RWPE2 (cell line): ENCODE results near the gene TUBGCP3.

Experiments
- ATAC-seq: fragments of 200-7000 bp; cut with Tn5 transposase; 3 replicates; pipeline ENCODE4 v1.9.1; 2021; ENCODE audit warnings: low read depth
- DNase-seq: peaks from one replicate; pipeline ENCODE4 v3.0.0-alpha.2; 2020; ENCODE audit warnings: low spot score
- H3K27ac ChIP-seq: fragments of 450-650 bp; 2 replicates; pipeline ENCODE4 v1.5.1; 2017; ENCODE audit warnings: mild to moderate bottlenecking; ENCODE audit not compliant: poor library complexity, severe bottlenecking
- H3K27me3 ChIP-seq: fragments of 250-450 bp; sonication (Bioruptor Pico); 2 replicates; pipeline ENCODE4 v1.5.1; 2021; ENCODE audit warnings: mild to moderate bottlenecking, moderate library complexity; ENCODE audit not compliant: insufficient read depth, poor library complexity, severe bottlenecking
- H3K36me3 ChIP-seq: fragments of 250-450 bp; sonication (Bioruptor Pico); 2 replicates; pipeline ENCODE4 v1.5.1; 2020; ENCODE audit warnings: low read depth, mild to moderate bottlenecking, moderate library complexity
- H3K4me1 ChIP-seq: fragments of 250-450 bp; sonication (Bioruptor Pico); 2 replicates; pipeline ENCODE4 v1.5.1; 2021; ENCODE audit warnings: mild to moderate bottlenecking, moderate library complexity; ENCODE audit not compliant: insufficient read depth, poor library complexity, severe bottlenecking
- H3K4me3 ChIP-seq: fragments of 250-450 bp; sonication (Bioruptor Pico); 2 replicates; pipeline ENCODE4 v1.5.1; 2021; ENCODE audit warnings: mild to moderate bottlenecking, moderate library complexity; ENCODE audit not compliant: severe bottlenecking
- H3K9me3 ChIP-seq: fragments of 250-450 bp; sonication (Bioruptor Pico); 2 replicates; pipeline ENCODE4 v1.5.1; 2021; ENCODE audit warnings: mild to moderate bottlenecking, moderate library complexity; ENCODE audit not compliant: severe bottlenecking
- TF ChIP-seq, protein P1 (sequence below): fragments of 450-650 bp; IDR thresholded peaks from one replicate; pipeline ENCODE4 v1.5.1; 2017; ENCODE audit warnings: mild to moderate bottlenecking, moderate library complexity; ENCODE audit not compliant: poor library complexity, severe bottlenecking

The TUBGCP3 gene

GRCh38 chr13:112481458-112481857 is 106.5 kb downstream of the TUBGCP3 start:
- ATAC-seq: no peak
- H3K9me3 ChIP-seq: no peaks in the 10 kb centered on the region
- TF ChIP-seq, protein P1, sequence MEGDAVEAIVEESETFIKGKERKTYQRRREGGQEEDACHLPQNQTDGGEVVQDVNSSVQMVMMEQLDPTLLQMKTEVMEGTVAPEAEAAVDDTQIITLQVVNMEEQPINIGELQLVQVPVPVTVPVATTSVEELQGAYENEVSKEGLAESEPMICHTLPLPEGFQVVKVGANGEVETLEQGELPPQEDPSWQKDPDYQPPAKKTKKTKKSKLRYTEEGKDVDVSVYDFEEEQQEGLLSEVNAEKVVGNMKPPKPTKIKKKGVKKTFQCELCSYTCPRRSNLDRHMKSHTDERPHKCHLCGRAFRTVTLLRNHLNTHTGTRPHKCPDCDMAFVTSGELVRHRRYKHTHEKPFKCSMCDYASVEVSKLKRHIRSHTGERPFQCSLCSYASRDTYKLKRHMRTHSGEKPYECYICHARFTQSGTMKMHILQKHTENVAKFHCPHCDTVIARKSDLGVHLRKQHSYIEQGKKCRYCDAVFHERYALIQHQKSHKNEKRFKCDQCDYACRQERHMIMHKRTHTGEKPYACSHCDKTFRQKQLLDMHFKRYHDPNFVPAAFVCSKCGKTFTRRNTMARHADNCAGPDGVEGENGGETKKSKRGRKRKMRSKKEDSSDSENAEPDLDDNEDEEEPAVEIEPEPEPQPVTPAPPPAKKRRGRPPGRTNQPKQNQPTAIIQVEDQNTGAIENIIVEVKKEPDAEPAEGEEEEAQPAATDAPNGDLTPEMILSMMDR: no peak
- H3K4me3 ChIP-seq: no peak overlapping the region
- no peaks in the 10 kb centered on the region for H3K27me3 ChIP-seq
- H3K4me1 ChIP-seq: no peaks in the 10 kb centered on the region
- peaks cover 8% of the 10 kb centered on the region for H3K36me3 ChIP-seq
- no peak overlapping the region for H3K27ac ChIP-seq
- DNase-seq: no peak

DNA sequence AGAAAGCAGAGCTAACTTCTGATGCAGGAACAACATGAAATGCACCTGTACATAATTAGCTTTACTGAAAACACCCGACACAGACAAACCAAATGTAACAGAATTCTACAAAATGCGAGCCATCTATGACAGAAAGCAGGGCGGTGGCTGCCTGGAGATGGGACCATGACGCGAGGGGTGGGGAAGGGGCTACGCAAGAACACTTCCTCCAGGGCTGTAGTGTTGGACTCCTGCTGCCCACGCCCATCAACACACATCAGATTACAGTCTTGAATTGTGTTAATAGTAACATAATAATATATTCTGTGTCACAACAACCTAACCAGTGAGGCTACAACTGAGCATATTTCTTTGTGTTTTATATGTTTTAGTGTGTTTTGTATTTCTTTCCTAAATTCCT is 108.6 kb downstream of the TUBGCP3 start:
- ATAC-seq (no peak), DNase-seq (no peak)
- H3K27ac ChIP-seq: no peak overlapping the region
- H3K4me3 ChIP-seq: no peak overlapping the region
- no peaks in the 10 kb centered on the region for H3K4me1 ChIP-seq
- no peaks in the 10 kb centered on the region for H3K36me3 ChIP-seq
- TF ChIP-seq, protein P1: no peak
- H3K9me3 ChIP-seq: no peaks in the 10 kb centered on the region
- no peaks in the 10 kb centered on the region for H3K27me3 ChIP-seq

- Histone ChIP-seq H3K9me3 (no peaks in the 10 kb centered on the region), H3K4me3 (no peak overlapping the region), H3K27ac (no peak overlapping the region), H3K36me3 (no peaks in the 10 kb centered on the region), H3K27me3 (no peaks in the 10 kb centered on the region), H3K4me1 (no peaks in the 10 kb centered on the region)
- DNase-seq (no peak), ATAC-seq (no peak)
- TF ChIP-seq, protein P1: no peak
Observed at GRCh38 chr13:112477070-112477619, 110.8 kb downstream of the TUBGCP3 start.

DNA sequence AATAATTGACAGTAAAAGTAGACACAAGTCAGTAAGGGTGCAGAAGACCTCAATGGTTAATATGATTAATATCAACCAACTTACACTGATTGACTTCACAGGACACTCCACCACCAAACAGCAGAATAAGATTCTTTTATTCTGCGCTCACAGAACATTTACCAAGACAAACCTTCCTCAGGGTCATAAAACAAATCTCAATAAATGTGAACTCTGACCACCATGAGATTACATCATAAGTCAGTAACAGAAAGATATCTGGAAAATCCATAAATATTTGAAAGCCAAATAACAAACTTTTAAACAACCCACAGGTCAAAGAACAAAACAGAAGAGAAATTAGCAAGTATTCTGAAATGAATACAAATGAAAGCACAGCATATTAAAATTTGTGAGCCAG is 112.1 kb downstream of the TUBGCP3 start:
- no peak for ATAC-seq
- TF ChIP-seq, protein P1: no peak
- Histone ChIP-seq H3K9me3 (no peaks in the 10 kb centered on the region), H3K4me1 (no peaks in the 10 kb centered on the region), H3K36me3 (no peaks in the 10 kb centered on the region), H3K27me3 (no peaks in the 10 kb centered on the region), H3K4me3 (no peak overlapping the region), H3K27ac (no peak overlapping the region)
- no peak for DNase-seq

DNA sequence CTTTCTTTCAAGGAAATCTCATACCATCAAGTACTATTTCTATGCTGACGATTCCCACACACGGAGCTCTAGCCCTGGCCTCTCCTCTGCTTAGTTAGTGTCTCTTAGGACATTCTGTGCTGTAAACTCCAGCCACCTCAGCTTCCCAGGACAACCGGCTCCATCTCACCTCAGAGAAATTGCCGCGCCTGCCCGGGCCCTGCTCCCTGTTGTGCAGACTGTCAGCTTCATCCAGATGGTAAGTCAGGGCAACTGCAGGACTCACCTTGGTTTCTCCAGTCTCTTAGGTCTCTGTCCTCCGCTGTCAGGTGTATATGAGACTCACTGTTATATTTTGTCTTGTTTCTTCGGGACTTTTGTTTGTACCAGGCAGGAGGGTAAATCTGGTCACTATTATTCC is 113.1 kb downstream of the TUBGCP3 start:
- H3K4me1 ChIP-seq: no peaks in the 10 kb centered on the region
- ATAC-seq (no peak), DNase-seq (no peak)
- no peaks in the 10 kb centered on the region for H3K27me3 ChIP-seq
- H3K4me3 ChIP-seq: no peak overlapping the region
- H3K9me3 ChIP-seq: no peaks in the 10 kb centered on the region
- no peak overlapping the region for H3K27ac ChIP-seq
- TF ChIP-seq, protein P1: no peak
- H3K36me3 ChIP-seq: no peaks in the 10 kb centered on the region
